GM19099 (cell line): ENCODE results near the gene PAQR4.

Experiments used
- POLR2A ChIP-seq: IDR thresholded peaks from 3 replicates; pipeline ENCODE4 v1.6.1; 2011; ENCODE audit warnings: low read depth; ENCODE audit not compliant: insufficient read length; ENCODE audit errors: extremely low read depth

Gene PAQR4

DNA sequence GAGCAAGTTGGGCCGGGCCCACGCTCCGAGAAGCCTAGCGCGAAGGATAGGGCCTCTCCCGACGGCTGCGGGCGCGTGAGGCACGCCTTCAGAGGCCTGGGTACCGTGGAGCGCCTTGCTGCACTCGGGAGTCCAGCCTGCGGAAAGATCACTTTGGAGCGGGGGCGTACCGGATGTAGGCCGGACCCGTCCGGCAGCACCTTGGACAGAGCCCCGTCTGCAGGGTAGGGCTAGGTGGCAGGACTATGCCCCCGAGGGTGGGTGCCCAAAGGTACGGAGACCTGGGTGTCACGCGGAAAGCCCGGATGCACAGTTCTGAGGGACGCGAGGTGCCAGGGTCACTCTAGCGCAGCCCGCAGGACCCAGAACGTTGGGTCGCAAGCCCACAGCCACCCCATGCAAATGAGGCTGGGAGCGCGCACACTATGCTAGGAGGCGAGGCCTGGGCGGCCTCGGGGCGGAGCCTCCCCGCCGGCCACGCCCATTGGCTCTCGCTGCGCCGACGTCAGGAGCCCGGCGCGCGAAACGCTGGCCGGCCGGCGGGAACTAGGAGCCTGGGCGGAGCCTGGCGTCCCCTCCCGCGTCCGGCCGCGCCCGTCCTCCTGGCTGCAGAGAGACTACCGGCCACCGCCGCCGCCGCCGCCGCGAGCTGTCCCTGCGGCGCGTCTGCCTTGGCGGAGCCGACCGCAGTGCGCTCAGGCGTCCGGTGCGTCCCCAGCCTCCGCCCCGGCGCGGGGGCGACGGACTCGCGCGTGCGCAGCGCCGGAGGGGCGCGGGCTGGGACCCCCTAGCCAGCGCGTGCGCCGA lies at the start of gene PAQR4:
Gene PAQR4 (plus strand): TSS at position 611 of the 807 bp plus-strand sequence. CDS start 327 bp downstream, outside the sequence.
- peak; percentile 61 for TF ChIP-seq POLR2A

- TF ChIP-seq POLR2A: no peak
Measured at GRCh38 chr16:2919511-2920255, 49.5 kb upstream of the PAQR4 start.

DNA sequence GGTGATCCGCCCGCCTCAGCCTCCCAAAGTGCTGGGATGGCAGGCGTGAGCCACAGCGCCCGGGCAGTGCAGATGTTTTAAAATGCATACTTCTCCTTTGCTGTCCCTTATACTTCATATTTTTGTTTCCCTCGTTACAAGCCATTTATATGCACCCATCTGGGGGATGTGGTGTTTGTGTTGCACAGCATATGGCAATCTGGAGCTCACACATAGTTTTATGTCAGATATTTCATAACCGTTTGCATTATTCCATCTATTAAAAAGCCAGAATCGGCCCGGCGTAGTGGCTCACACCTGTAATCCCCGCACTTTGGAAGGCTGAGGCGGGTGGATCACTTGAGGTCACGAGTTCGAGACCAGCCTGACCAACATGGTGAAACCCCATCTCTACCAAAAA lies 45.7 kb upstream of the PAQR4 start:
- TF ChIP-seq POLR2A: no peak

DNA sequence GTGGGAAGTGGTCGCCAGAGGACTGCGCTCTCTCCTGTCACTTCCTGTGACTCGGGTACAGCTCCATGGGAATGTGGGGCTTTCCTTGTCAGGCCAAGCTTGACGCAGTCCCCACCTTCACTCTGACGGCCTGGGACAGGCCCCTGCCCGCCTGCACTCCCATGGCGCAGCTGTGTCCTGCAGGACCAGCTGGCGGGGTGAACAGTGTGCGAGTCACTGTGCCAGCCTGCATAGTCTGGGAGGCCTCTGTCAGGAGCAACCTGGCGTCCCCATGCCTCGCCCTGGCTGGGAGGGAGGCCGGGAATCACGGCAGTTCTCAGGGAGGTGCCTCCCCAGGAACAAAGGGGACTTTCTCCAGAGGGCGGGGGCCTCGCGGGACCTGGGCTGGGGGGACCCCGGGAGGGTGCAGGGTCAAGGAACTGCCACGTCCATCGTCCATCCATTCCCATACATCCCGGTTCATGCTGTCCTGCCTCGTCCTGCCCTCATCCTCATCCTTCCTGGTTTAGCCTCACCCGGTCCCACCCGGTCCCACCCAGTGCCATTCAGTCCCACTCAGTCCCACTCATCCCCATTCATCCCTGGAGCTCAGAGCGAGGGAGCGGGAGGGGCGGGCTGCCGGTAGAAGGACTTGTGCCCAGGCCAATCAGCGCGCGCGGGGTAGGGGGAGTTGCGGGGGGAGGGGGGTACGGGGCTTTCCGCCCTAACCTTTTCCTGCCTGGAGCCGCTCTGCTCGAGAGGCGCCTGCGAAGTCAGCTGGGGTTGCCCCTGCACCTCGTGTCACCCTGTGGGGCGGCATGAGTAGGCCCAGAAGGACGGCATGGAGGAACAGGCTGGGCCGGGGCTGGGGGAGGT lies 44.0 kb upstream of the PAQR4 start:
- no peak for TF ChIP-seq POLR2A

DNA sequence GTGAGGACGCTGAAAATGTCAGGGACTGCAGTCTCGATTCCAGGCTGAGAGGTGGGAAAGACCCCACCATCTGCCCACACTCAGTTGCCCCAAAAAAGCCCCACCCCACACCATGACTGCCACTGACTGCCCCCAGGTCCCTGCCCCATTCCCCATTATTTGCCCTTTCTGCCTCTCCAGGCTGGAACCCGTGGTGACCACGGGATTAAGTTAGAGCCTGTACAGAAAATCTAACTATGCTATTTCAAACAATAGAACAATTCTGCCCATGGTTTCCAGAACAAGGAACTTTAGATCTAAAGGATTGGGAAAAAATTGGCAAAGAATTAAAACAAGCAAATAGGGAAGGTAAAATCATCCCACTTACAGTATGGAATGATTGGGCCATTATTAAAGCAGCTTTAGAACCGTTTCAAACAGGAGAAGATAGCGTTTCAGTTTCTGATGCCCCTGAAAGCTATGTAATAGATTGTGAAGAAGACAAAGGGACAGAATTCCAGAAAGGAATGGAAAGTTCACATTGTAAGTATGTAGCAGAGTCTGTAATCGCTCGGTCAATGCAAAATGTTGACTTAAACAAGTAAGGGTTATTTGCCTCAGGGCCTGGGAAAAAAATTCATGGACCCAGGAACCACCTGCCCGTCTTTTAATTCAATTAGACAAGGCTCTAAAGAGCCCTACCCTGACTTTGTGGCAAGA lies 43.0 kb upstream of the PAQR4 start:
- no peak for TF ChIP-seq POLR2A

- TF ChIP-seq POLR2A: no peak
Measured at GRCh38 chr16:2926650-2926999, 42.5 kb upstream of the PAQR4 start.

DNA sequence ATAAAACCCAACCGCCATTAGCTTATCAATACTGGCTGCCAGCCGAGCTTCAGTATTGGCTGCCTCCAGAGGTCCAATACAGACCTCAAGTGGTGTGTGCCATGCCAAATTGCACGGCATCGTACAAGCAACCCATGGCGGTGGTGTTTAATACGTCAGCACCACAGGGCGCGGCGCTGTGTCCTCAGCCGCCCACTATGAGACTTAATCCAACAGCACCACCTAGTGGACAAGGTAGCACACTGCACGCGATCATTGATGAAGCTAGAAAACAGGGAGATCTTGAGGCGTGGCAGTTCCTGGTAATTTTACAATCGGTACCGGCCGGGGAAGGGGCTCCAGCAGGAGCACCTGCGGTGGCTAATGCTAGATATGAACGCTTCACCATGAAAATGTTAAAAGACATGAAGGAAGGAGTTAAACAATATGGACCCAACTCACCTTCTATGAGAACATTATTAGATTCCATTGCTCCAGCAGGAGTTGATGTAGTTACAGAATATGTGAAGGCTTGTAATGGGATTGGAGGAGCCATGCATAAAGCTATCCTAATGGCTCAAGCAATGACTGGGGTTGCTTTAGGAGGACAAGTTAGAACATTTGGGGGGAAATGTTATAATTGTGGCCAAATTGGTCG lies 42.0 kb upstream of the PAQR4 start:
- TF ChIP-seq POLR2A: no peak

GRCh38 chr16:2928796-2929195 lies 40.4 kb upstream of the PAQR4 start:
- no peak for TF ChIP-seq POLR2A

GRCh38 chr16:2929693-2930092 lies 39.5 kb upstream of the PAQR4 start:
- TF ChIP-seq POLR2A: no peak

DNA sequence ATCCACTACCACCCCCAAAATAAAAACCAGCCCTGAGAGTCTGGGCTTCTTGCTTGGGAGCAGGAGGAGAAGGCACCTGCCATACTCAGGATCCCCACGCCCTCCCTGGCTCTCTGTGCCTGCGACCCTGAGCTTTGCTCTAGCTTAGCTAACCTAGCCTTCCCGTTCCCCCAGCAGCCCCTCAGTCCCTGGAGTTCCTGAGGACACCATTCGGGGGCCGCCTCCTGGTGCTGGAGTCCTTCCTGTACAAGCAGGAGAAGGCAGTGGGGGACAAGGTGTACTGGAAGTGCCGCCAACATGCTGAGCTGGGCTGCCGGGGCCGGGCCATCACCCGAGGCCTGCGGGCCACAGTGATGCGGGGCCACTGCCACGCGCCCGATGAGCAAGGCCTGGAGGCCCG lies 38.9 kb upstream of the PAQR4 start:
- TF ChIP-seq POLR2A: no peak

- no peak for TF ChIP-seq POLR2A
Measured at GRCh38 chr16:2933136-2933535, 36.0 kb upstream of the PAQR4 start.

DNA sequence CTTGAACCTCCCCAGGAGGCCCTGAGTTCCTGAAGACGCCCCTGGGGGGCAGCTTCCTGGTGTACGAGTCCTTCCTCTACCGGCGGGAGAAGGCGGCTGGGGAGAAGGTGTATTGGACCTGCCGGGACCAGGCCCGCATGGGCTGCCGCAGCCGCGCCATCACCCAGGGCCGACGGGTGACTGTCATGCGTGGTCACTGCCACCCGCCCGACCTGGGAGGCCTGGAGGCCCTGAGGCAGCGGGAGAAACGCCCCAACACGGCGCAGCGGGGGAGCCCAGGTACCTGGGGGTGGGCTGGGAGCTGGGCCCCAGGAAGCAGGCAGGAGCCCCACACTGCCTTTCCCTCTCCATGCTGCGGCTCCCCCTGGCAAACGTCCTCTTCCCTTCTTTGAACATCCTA lies 35.4 kb upstream of the PAQR4 start:
- TF ChIP-seq POLR2A: no peak

- TF ChIP-seq POLR2A: no peak
Measured at GRCh38 chr16:2934450-2934849, 34.7 kb upstream of the PAQR4 start.

GRCh38 chr16:2936436-2937011 lies 32.6 kb upstream of the PAQR4 start:
- TF ChIP-seq POLR2A: no peak
